HG02798 (cell line): ENCODE data around the gene MTA1.
A peak's percentile ranks its signal among the peaks of the same experiment; 100 is the strongest.

Source experiments
- ATAC-seq: cut with Tn5 transposase; IDR thresholded peaks from one replicate; pipeline ENCODE4 v1.9.1; 2021; ENCODE audit warnings: mild to moderate bottlenecking; ENCODE audit not compliant: unreplicated experiment, poor library complexity

MTA1 gene

DNA sequence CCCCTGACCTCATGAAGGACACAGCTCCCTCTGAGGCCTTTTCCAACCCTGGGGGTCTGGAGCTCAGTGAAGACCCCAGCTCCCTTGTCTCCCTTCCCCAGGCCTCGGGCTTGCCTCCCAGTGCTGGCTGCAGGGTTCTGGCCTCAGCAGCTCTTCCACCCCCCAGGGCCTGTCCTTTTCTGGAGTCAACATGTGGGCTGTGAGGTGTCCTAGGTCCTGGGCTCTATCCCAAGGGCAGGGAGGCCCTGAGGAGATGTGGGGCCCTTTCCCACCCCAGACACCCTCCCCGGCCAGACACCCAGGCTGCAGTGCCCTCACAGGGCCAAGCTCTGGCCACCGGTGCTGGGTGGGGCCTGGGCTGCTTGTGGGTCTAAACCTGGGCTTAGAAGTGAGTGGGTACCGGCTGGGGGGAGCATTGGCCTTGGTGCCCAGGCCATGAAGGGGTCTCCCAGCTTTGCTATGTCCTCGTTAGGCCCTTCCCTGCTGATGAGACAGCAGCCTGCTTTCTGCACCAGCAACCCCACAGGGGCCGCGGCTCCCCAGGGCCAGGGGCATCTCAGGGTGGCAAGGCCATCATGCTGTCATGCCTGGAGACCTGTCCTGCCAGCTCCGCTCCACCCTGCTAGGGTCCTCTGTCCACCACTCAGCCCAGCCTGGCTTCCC lies 52.3 kb downstream of the MTA1 start:
- ATAC-seq = no peak

DNA sequence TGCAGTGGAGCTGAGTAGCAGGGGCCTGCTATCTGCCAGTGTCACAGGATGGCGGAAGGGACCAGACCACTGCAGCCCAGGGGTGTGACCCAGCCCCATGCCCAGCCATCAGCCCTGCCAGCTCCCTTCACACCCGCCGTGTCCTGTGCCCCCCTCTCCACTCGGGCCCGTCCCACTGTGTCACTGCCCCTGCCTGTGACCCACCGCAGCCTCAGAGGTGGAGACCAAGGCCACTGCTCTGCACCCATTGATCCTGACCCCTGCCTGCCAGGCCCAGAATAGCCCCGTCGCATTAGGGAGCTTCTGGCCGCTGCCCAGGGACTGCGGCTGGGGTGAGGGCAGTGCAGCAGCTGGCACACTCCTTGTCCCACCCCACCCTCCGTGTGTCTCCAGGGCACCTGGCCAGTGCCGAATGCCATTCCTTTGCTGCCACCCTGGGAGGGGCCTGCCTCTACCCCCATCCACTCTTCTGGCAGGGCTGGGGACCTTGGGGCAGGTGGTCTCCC lies 52.9 kb downstream of the MTA1 start:
- ATAC-seq = no peak

- ATAC-seq = no peak
Measured at GRCh38 chr14:105473033-105473676, 53.5 kb downstream of the MTA1 start.

- peak; percentile 27 for ATAC-seq
Measured at GRCh38 chr14:105473677-105474482, 54.3 kb downstream of the MTA1 start.

- peak; percentile 40 for ATAC-seq
Measured at GRCh38 chr14:105474483-105475268, 55.0 kb downstream of the MTA1 start, which contains the start of gene CRIP2. TSS of gene CRIP2 (plus strand) at chr14:105474821. CDS start at chr14:105474863, 42 bp downstream.

DNA sequence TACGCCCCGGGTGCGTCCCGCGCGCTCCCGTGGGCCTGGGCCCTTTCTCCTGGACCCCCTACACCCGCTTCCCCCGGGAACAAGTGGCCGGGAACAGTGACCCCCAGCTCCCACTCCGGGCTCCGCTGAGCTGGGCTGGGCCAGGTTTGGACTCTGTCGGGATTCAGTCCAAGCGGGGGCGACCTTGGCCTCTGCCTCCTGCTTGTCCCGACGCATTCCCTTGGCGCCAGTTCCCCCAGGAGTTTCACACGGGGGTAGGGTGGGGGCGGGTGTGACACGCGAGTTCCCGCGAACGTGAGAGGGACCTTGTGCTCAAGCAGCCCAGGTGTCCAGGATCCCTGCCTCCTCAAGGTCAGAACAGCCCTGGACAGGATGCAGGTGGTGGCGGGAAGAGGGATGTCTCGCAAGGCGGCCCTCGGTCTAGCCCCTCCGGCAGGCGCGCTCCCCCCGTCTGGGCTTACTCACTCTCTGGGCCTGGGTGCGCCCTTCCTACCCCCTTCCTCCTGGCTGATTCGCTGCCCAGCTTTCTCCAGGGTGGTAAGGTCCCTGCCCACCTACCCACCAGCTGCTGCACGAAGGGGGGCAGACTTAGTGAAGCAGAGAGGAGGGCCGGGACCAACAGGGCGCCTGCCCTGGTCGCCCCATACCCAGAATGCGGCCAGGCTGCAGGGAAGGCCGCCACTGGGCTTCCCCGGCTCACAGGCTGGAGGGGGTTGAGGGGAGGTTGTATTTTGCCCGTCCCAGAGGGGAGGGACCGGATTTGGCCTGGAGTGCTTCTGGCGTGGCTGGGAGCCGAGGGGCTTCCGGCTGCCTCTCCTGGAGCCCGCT lies 55.9 kb downstream of the MTA1 start:
- ATAC-seq = no peak

GRCh38 chr14:105476097-105476830 lies 56.6 kb downstream of the MTA1 start:
- no peak for ATAC-seq

DNA sequence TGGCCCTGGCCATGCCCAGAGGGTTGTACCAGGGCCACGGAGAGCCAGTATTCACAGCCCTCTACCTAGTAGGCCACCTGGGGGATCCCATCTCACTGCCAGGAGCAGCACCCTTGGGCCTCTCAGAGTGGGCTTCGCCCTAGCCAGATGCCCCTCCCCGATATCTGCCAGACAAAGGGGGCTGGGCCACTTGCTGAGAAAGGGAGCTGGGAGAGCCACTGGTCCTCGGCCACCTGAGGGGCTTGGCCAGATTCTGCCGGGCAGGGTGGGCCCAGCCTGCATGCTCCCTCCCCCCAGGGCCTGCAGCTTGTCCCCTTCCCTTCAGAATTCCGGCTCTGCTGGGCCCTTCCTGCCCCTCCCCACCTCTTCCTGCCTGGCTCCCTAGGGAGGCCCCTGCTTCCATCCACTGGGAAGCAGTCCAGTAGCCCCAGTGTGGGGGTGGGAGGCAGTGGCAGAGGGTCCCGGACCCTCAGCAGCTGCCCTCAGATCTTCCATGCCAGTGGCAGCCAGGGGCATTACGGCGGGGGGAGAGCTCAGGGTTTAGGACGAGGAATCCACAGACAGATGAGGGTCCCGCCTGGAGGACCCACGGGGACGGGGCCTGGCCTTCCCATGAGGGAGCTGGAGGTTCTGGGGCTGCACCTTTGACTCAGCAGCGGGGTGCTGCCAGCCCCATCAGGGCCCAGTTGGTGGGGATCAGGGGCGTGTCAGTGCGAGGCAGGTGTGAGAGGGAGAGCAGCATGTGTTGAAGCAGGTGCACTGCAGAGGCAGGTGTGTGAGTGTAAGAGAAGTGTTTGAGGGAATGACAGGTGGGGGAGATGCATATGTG lies 57.4 kb downstream of the MTA1 start:
- ATAC-seq = no peak

DNA sequence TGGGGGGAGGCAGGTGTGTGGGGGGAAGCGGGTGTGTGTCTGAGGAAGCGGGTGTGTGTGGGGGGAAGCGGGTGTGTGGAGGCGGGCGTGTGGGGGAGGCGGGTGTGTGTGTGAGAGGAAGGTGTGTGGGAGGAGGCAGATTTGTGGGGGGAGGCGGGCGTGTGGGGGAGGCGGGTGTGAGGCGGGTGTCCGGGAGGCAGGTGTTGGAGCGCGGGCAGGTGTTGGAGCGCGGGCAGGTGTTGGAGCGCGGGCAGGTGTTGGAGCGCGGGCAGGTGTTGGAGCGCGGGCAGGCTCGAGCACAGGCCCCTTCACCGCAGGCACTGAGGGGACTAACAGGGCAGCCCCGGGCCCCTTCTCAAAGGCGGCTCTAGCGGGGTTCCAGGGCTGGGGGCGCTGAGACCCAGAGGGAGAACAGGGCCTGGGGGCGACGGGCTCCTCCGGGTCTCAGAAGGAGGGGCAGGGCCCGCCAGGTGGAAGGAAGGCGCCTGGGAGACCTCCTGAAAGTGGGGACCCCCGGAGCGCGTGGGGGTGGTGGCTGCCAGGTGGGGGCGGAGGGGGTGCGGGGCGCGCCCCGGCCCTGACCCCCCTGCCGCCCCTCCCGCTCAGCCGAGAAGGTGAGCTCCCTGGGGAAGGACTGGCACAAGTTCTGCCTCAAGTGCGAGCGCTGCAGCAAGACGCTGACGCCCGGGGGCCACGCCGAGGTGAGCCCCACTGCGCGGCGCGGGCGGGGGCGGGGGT lies 58.2 kb downstream of the MTA1 start:
- no peak for ATAC-seq

- no peak for ATAC-seq
Measured at GRCh38 chr14:105478398-105479251, 59.0 kb downstream of the MTA1 start.

DNA sequence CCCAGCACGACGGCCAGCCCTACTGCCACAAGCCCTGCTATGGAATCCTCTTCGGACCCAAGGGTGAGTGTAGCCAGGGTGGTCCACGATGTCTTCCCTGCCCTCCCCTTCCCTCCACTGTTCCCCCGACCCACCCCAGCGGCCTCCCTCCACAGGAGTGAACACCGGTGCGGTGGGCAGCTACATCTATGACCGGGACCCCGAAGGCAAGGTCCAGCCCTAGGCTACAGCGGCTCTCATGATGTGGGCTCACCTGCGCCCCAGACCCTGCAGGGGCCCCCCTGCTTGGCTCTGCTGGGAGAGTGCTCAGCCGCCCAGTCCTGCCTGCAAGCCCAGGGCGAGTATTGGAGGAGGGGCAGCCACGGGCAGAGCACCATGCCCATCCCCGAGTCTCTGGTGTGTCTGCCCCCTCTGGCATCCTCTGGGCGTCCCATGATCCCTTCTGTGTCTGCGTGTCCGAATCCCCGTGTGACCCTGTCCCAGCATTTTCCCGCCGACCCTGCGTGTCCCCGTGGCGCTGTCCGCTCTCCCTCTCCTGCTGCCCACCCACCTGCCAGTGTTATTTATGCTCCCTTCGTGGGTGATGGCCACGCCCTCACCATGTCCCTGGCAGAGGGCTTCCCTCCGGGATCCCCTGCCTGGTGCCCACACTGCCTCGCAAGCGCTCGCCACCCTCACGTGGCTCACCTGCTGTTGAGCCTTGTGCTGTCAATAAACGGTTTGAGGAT lies 60.0 kb downstream of the MTA1 start:
- ATAC-seq = no peak

DNA sequence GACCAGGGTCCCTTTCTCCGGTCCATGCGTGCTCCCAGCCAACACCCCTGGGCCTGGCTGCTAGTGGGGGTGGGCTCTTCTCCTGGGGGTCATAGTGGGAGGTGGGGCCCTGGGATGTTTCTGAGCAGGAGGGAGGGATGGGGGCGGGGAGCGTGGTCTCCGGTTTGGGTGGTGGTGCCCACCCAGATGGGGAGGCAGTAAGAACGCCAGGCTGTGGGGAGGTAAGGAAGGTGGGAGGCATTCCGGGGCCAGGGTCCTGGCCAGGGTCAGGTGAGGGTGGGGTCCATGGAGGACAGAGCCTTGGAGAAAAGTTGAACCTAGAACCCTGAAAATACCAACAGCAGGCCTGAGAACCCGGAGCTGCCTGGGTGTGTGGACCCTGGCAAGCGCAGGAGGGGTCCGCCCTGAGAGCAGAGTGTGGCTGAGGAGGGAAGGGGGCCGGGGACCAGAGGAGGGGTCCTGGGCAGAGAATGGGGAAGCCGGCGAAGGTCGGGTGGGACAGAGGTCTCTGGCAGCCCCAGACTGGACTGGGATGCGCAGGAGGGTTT lies 60.6 kb downstream of the MTA1 start:
- ATAC-seq = no peak

- peak; percentile 58 for ATAC-seq
Measured at GRCh38 chr14:105480807-105481801, 61.5 kb downstream of the MTA1 start.

DNA sequence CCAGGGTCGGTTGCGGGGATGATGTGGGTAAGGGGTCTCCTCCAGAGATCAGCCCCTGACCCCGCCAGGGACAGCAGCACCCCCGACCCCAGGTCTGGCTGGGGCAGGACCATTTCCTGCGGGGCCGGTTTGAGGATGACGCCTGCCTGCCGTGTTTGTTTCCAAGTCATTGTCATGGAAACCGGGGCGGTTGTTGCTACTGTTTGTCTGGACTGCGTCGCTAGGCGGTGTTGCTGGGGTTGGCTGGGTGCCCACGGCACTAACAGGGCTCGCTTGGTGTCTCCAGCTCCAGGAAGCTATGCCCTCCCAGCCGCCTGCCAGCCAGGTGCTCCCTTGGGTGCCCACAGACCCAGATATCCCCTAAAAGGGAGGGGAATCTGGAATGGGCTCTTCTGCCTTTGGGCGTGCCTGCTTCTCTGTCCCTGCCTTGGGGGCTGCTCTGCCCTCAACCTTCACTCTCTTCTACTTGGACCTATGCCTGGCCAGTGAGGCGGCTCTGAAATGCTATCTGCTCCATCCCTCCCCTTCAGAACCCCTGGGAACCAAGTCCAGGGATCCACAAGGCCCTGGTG lies 62.3 kb downstream of the MTA1 start:
- peak; percentile 44 for ATAC-seq
